ENCODE measurements around the gene RBFA. TPM values are rescaled to one million over a fixed set of nuclear protein-coding genes. Genes with fewer than 3 reads are reported as not detected.
"Not testable (repeated sequence)": the region's sequence is repeated elsewhere in the genome, so short reads cannot be mapped to it uniquely, and the experiment has no call there.

RBFA gene
- polyA plus RNA-seq (ENCODE audit: insufficient read length): 30.0 TPM

- peak; percentile 100 for DNase-seq
Measured at GRCh38 chr18:80034068-80034851, at the start of gene RBFA. Gene RBFA (plus strand): TSS chr18:80034434. CDS start chr18:80034496, 62 bp downstream.

GRCh38 chr18:79985172-79985571, 49.1 kb upstream of the RBFA start:
- no peak for DNase-seq

GRCh38 chr18:79986726-79987125, 47.5 kb upstream of the RBFA start:
- no peak for DNase-seq

- DNase-seq: no peak
Measured at GRCh38 chr18:79987566-79987965, 46.7 kb upstream of the RBFA start.

- DNase-seq: peak; percentile 66
Measured at GRCh38 chr18:79988071-79988450, 46.2 kb upstream of the RBFA start.

DNA sequence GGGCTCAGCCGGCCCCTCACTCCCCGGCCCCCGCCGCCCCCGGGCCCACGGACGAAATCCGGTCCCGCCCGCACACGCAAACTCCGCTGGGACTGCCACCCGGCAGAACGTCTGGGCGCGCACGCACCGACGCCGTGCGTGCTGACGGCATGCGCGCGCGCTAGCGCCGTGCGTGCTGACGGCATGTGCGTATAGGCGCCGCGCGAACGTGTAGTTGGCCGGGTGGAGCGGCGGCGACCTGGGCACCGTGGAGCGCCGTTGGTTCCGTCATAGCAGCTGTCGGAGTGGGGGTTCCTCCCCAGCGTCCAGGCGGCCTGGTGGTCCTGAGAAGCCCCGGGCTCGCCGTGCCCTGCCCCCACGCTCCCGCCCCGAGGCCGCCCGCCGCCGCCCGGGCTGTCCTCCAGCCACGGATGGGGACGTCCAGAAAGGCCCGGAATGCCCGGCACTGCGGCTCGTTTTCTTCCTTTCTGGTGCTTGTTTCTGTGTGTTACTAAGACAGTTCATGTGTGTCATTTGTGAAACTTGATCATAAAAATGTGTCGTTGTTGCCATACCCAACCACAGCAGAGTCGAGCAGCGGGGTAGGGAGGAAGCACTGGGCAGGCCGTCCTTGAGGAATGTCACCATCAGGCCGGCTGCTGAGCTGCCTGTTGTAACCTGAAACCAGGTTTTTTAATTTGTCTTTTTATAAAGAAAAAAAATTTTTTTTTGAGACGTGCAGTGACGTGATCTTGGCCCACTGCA, 45.6 kb upstream of the RBFA start, which contains the start of gene TXNL4A:
TXNL4A (minus strand) TSS at position 113 of the 744 bp plus-strand sequence. CDS start 171 bp downstream, outside the sequence.
- DNase-seq: peak; percentile 94

GRCh38 chr18:79989195-79989497, 45.1 kb upstream of the RBFA start:
- DNase-seq: peak; percentile 10

- DNase-seq: no peak
Measured at GRCh38 chr18:79991494-79991893, 42.7 kb upstream of the RBFA start.

GRCh38 chr18:79999701-80000100, 34.5 kb upstream of the RBFA start:
- DNase-seq: not testable (repeated sequence)

DNA sequence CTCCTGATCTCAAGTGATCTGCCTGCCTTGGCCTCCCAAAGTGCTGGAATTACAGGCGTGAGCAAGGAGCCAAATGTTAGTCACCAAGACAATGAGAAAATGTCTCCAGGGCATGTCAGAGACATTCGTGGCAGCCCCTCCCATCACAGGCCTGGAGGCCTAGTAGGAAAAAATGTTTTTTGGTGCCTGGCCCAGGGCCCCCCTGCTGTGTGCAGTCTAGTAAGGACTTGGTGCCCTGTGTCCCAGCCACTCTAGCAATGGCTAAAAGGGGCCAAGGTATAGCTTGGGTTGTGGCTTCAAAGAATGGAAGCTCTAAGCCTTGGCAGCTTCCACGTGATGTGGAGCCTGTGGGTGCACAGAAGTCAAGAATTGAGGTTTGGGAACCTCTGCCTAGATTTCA, 33.4 kb upstream of the RBFA start:
- no peak for DNase-seq

DNA sequence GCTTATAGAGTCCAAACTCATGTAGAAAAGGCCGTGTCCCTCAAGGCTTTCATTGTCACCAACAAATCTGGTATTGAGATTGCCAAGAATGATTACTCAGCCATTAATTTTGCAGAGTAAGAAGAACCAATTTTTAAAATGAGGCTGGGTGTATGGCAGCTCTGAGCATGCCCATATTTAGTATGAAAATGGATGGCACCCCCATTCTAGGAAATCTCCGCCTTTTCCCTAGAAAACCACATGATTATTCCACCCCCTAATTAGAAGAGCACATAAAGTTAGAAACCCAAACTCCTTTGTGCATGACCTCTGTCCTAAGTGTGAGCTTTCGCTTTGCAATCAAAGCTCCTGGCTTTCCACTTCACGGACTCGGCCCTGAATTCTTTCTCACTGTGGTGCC, 31.8 kb upstream of the RBFA start:
- DNase-seq: no peak

- DNase-seq: no peak
Measured at GRCh38 chr18:80004600-80005342, 29.5 kb upstream of the RBFA start.

DNA sequence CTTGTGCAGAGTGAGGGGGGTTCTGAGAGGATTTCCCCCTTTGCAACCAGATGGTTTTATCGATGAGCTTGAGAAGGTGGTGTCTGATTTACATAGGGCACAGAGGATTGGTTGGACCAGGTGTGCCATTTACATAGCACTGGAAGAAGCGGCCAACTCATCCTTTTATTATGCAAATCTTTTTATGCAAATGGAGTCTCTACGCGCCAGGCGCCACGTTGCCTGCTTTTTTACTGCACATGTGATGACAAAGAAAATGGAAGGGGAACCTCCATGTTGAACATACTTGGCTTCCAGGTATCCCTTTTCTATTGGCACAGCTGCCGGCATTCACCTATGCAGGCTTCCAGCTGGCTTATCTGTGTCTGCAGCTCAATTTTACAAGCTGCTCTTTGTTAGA, 27.5 kb upstream of the RBFA start:
- DNase-seq: no peak

GRCh38 chr18:80009661-80010550, 24.3 kb upstream of the RBFA start:
- no peak for DNase-seq

DNA sequence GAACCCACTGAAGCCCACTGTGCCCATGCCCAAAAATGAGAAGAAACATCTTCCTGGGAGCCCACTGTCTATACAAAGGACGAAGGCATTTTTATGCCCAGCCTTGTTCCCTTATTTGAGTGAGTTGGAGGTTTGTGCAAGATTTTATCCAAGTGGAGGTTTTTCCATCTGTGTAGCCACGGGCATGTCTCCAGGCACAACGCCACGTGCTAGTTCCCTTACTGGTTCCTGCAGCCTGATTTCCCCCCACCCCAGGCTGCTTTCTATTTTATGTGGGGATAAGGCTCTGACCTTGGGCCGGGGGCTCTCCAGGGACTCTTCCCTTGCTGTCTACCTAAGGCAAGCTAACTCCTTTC, 23.7 kb upstream of the RBFA start:
- DNase-seq: no peak

- not testable (repeated sequence) for DNase-seq
Measured at GRCh38 chr18:80011496-80012137, 22.6 kb upstream of the RBFA start.

GRCh38 chr18:80012714-80013113, 21.5 kb upstream of the RBFA start:
- DNase-seq: no peak

DNA sequence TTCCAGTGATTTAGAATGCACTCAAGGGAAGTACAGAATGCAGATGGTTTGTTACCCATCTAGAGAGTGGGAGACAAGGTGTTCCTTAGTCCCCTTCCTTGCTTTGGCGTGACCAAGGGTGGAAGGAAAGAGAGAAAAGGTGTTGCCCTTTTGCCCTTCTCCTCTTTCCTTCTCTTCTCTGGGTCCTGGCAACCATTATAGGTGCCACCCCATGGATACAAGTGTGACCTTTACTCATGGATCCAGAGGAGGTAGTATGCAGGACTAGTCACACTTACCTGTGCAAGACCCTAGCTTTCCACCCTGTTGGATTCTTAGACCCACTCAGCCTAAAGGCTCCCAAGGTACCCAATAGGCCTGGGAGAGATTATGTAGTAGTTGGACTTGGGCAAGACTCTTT, 11.6 kb upstream of the RBFA start:
- DNase-seq: no peak

GRCh38 chr18:80023173-80023572, 11.1 kb upstream of the RBFA start:
- DNase-seq: no peak

GRCh38 chr18:80026363-80026762, 7.9 kb upstream of the RBFA start:
- DNase-seq: no peak

- DNase-seq: not testable (repeated sequence)
Measured at GRCh38 chr18:80027719-80028118, 6.5 kb upstream of the RBFA start.

GRCh38 chr18:80029690-80030089, 4.5 kb upstream of the RBFA start:
- DNase-seq: no peak
